ENCODE results near the gene GNPTAB. TPM values are rescaled to one million over a fixed set of nuclear protein-coding genes. Genes with fewer than 3 reads are reported as not detected.

GNPTAB gene
- total and polyA plus RNA-seq, 2 of the 4 experiments (the other 2 are of a cell fraction): 16.0 to 24.2 TPM

- Histone ChIP-seq H3K4me1 (ENCODE audit: control insufficient read depth, insufficient read depth, low read length) (peaks cover 2% of the 10 kb centered on the region; the same call in 1 of the 2 replicates), H2BK20ac (ENCODE audit: low read depth, low read length) (no peak overlapping the region), H2AK9ac (replicated peaks; ENCODE audit: low read depth, low read length, poor library complexity) (no peak overlapping the region), H3K23ac (ENCODE audit: low read depth, low read length) (no peak overlapping the region), H3K9ac (ENCODE audit: low read depth, low read length) (no peak overlapping the region), H2BK120ac (ENCODE audit: low read depth, low read length) (no peak overlapping the region), H2AK5ac (ENCODE audit: low read depth, low read length) (no peak overlapping the region), H4K5ac (ENCODE audit: low read depth, low read length) (no peak overlapping the region), H3K56ac (ENCODE audit: extremely low read depth, insufficient read depth, low read length) (no peak overlapping the region), H3K9me3 (ENCODE audit: control insufficient read depth, insufficient read depth, low read length) (no peaks in the 10 kb centered on the region), H4K91ac (ENCODE audit: insufficient read depth, low read depth, low read length) (no peak overlapping the region), H3K79me1 (ENCODE audit: low read depth in 1 of 2, low read length in 2 of 2) (no peaks in the 10 kb centered on the region), H3K4ac (ENCODE audit: low read depth, low read length) (no peak overlapping the region), H3K27me3 (ENCODE audit: control insufficient read depth, insufficient read depth, low read length) (no peaks in the 10 kb centered on the region), H3K14ac (replicated peaks; ENCODE audit: low read depth, low read length) (no peak overlapping the region), H3K4me3 (ENCODE audit: insufficient read depth, low read depth, low read length) (no peak overlapping the region), H3K36me3 (ENCODE audit: control insufficient read depth, insufficient read depth, low read length) (no peaks in the 10 kb centered on the region), H3K18ac (ENCODE audit: low read depth, low read length) (no peak overlapping the region), H3K9me1 (ENCODE audit: insufficient read depth, low read length) (no peaks in the 10 kb centered on the region), H4K20me1 (ENCODE audit: insufficient read depth, low read length) (no peaks in the 10 kb centered on the region), H4K8ac (ENCODE audit: low read depth in 2 of 2, low read length in 2 of 2) (no peak overlapping the region), H2BK15ac (ENCODE audit: low read depth, low read length) (no peak overlapping the region), H3K4me2 (ENCODE audit: low read depth, low read length) (no peak overlapping the region), H2AFZ (replicated peaks; ENCODE audit: low read length, poor library complexity) (no peak overlapping the region), H3K27ac (ENCODE audit: insufficient read depth, low read length) (no peak overlapping the region), H2BK5ac (ENCODE audit: low read depth, low read length, poor library complexity, severe bottlenecking) (no peak overlapping the region)
- 88% methylated on average over 1 of the region's 4 CpGs; no CpG with 5 or more reads in 1 of the 2 experiments for WGBS, 2 experiments (ENCODE audit: extremely low coverage in 2 of 2, insufficient read length in 1 of 2)
- ChIA-PET POLR2A (ENCODE audit: unreplicated experiment) (no interaction called here), CTCF (interaction anchor here (0.8 to 1.2 kb wide), 2 partner anchors 35 to 188 kb away, joined by 3 to 7 read pairs; no protein-coding TSS in a partner anchor)
- no peak for DNase-seq
- in situ Hi-C loops (cut with MboI; ENCODE audit: low sequenced_read_pairs) (loop anchor here (5.0 kb wide), 1 partner anchor 424 kb away; no protein-coding TSS in a partner anchor), intact Hi-C loops (cut with micrococcal nuclease) (no loop called here), dilution Hi-C loops (cut with HindIII; ENCODE audit: low sequenced_read_pairs, unreplicated experiment) (no loop called here)
- no TSS peak for BruUV-seq (replicated peaks)
- no peak for ATAC-seq (ENCODE audit: low read depth)
- TF ChIP-seq RAD21 (IDR thresholded peaks at IDR 0.05; ENCODE audit: low read length) (no peak), SMC3 (IDR thresholded peaks at IDR 0.05; ENCODE audit: low read depth, low read length) (no peak), NFE2L2 (IDR thresholded peaks at IDR 0.05; ENCODE audit: low read depth, low read length) (no peak), BHLHE40 (IDR thresholded peaks at IDR 0.05; ENCODE audit: low read depth, low read length) (no peak), RCOR1 (IDR thresholded peaks at IDR 0.05; ENCODE audit: insufficient replicate concordance, low read length) (no peak), MAZ (IDR thresholded peaks at IDR 0.05; ENCODE audit: borderline replicate concordance, low read depth, low read length) (no peak), RFX5 (IDR thresholded peaks at IDR 0.05; ENCODE audit: low read depth, low read length) (no peak), POLR2A (IDR thresholded peaks at IDR 0.05; ENCODE audit: low read depth, low read length) (no peak), CEBPB (IDR thresholded peaks at IDR 0.05; ENCODE audit: low read depth, low read length) (no peak), USF2 (IDR thresholded peaks at IDR 0.05; ENCODE audit: low read depth, low read length) (no peak), MXI1 (IDR thresholded peaks at IDR 0.05; ENCODE audit: borderline replicate concordance, low read depth, low read length) (no peak), MAFK (IDR thresholded peaks at IDR 0.05; ENCODE audit: low read depth, low read length) (no peak), CTCF (conservative IDR thresholded peaks at IDR 0.05; ENCODE audit: low read depth, low read length) (no peak), CHD1 (IDR thresholded peaks at IDR 0.05; ENCODE audit: low read depth, low read length) (no peak), FOS (IDR thresholded peaks at IDR 0.05; ENCODE audit: low read depth, low read length) (no peak), ELK1 (IDR thresholded peaks at IDR 0.05; ENCODE audit: borderline replicate concordance, low read depth, low read length) (no peak)
These were observed 10.3 kb upstream of the GNPTAB start for GRCh38 chr12:101841069-101841468.
